HCT116 (cell line): ENCODE results near the gene SAMD10.

ENCODE experiments used
- EZH2 ChIP-seq: fragments of 200-600 bp; sonication (generic); IDR thresholded peaks from 2 replicates; pipeline ENCODE4 v1.6.1; 2017; ENCODE audit warnings: antibody characterized with exemption, mixed run types
- POLR2A ChIP-seq: IDR thresholded peaks from 2 replicates; pipeline ENCODE4 v1.7.0; 2011; ENCODE audit warnings: borderline replicate concordance; ENCODE audit not compliant: insufficient read depth, insufficient read length; ENCODE audit errors: extremely low read depth
- ZNF274 ChIP-seq: fragments of 200-500 bp; sonication (Bioruptor generic); IDR thresholded peaks from 2 replicates; pipeline ENCODE4 v1.6.1; 2014; ENCODE audit warnings: mild to moderate bottlenecking, low read depth, low read length, inconsistent platforms
- TF ChIP-seq, protein P1 (sequence below), 3 experiments: fragments of 200-600 bp in 1 of 3; sonication (generic) in 1 of 3; IDR thresholded peaks in 2 of 3; conservative IDR thresholded peaks in 1 of 3; 2 replicates each; pipeline ENCODE4 v1.5.1; 2012 to 2017; ENCODE audit warnings: low read depth in 2 of 3, low read length in 2 of 3, antibody characterized with exemption in 1 of 3, borderline replicate concordance in 1 of 3, control low read depth in 1 of 3, mild to moderate bottlenecking in 1 of 3, mixed read lengths in 1 of 3, mixed run types in 1 of 3, moderate library complexity in 1 of 3; ENCODE audit not compliant: insufficient read depth in 1 of 3

DNA sequence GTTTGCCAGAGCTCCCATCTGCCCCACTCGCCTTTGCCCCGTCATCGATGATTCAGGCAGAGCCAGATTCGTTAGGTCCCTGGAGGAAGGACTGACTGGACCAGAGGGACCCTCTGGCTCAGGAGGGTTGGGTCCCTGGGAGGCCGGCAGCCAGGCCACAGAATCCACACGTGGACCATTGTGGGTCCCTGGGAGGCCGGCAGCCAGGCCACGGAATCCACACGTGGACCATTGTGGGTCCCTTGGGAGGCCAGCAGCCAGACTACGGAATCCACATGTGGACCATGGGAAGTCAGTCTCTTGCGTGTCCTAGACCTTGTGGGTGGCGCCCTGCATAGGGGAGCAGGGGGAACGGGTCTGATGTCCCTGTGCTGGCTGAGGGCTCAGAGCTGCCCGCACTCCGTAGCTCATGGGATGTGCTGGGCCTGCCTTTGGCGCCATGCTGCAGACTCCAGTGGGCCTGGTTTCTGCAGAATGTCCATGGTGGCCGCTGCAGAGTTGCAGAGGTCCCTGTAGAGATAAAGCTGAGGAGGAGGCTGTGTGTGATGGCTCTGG, 46.8 kb downstream of the SAMD10 start:
- TF ChIP-seq, protein P1, sequence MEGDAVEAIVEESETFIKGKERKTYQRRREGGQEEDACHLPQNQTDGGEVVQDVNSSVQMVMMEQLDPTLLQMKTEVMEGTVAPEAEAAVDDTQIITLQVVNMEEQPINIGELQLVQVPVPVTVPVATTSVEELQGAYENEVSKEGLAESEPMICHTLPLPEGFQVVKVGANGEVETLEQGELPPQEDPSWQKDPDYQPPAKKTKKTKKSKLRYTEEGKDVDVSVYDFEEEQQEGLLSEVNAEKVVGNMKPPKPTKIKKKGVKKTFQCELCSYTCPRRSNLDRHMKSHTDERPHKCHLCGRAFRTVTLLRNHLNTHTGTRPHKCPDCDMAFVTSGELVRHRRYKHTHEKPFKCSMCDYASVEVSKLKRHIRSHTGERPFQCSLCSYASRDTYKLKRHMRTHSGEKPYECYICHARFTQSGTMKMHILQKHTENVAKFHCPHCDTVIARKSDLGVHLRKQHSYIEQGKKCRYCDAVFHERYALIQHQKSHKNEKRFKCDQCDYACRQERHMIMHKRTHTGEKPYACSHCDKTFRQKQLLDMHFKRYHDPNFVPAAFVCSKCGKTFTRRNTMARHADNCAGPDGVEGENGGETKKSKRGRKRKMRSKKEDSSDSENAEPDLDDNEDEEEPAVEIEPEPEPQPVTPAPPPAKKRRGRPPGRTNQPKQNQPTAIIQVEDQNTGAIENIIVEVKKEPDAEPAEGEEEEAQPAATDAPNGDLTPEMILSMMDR (IDR thresholded peaks at IDR 0.05 in 2 of 3, conservative IDR thresholded peaks at IDR 0.05 in 1 of 3; ENCODE audit: borderline replicate concordance in 1 of 3, insufficient read depth in 1 of 3, low read depth in 2 of 3, low read length in 2 of 3), result no peak
- no peak for TF ChIP-seq POLR2A
- no peak for TF ChIP-seq ZNF274
- TF ChIP-seq EZH2, result no peak
